Adrenal gland (tissue), 5 donors: ENCODE results near the gene KAZN.

Source experiments
- CTCF ChIP-seq, 6 experiments: fragments of 450-650 bp in 4 of 6; fragments of 200-600 bp in 2 of 6; sonication (generic) in 1 of 6; IDR thresholded peaks; 1 replicate in 5 of 6; 2 replicates in 1 of 6; pipeline versions ENCODE4 v1.5.1 to v1.8.0; 2016 to 2021; ENCODE audit warnings: antibody characterized with exemption in 6 of 6, mild to moderate bottlenecking in 2 of 6, moderate library complexity in 1 of 6
- POLR2A ChIP-seq, 2 donors: fragments of 450-650 bp; IDR thresholded peaks; one replicate each; pipeline ENCODE4 v1.6.1; 2017; ENCODE audit warnings: antibody characterized with exemption in 2 of 2, mild to moderate bottlenecking in 2 of 2, moderate library complexity in 1 of 2
- donor health status: DM: no; HTN: no; CAD: no.

DNA sequence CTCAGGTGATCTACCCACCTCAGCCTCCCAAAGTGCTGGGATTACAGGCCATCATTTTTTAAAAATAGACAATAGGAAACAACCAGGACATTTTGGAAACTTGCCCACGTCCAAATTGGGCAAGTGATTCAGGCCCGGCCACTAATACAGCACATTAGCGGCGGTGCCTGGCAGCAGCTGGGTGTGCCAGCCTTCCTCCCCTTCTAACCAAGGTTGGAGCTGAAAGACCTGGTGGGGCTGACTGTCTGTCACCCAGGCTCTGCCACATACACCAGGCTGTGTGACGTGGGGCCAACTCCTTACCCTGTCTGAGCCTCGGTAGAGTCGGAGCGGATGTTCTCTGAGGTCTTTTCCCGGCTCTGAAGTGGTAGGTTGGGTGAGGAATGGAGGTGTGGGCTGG is 525.4 kb downstream of the KAZN start:
- TF ChIP-seq CTCF (IDR thresholded peaks at IDR 0.05) = no peak
- TF ChIP-seq POLR2A (IDR thresholded peaks at IDR 0.05) = no peak
